Activated gamma-delta T cell treated with anti-CD3 and anti-CD28 coated beads, Interleukin-2, amount 50 U/mL, for 16 hours (primary cell): ENCODE data around the gene PLCL2.

Experiments used
- DNase-seq: peaks from one replicate; pipeline ENCODE4 v3.0.0-alpha.2; 2020; ENCODE audit warnings: low read depth

The PLCL2 gene

DNA sequence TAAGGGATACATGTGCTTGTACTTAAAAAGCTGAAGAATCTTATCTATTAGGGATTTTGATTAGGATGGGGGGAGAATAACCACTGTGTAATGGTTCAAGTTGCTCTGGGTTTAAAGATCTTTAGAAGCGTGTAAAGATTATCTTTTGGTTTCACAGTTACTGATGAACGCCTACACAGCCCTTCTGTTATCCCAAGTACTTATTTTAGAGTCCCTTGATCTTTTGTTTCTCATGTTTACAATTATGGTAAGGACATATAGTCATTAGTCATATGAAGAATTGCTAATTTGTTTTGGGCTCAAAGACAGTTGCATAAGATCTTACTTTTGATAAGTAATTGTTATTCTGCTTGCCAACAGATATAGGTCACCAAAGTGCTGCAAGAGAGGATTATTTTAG is 160.1 kb downstream of the PLCL2 start:
- no peak for DNase-seq

- DNase-seq: no peak
These were observed 160.9 kb downstream of the PLCL2 start for GRCh38 chr3:17045705-17046104.

- no peak for DNase-seq
These were observed 161.9 kb downstream of the PLCL2 start for GRCh38 chr3:17046623-17047022.

DNA sequence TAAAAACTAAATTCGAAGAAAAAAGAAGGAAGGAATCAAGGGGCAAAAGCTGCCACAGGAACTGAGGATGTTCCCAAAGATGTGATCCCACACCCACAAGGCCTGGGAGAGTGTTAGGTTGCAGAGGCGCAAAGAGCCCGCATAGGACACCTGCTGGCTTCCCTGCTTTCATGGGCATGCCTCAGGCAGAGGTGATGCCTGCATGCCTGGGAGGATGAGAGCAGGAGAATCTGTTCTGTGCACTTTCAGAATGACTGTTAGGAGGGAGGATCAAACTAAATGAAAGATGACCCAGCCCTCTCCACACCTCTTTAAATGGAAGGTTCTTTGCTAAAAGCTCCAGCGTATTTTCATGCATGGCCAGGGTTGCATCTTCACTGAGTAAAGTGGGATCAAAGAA is 162.4 kb downstream of the PLCL2 start:
- DNase-seq: no peak

- no peak for DNase-seq
These were observed 163.1 kb downstream of the PLCL2 start for GRCh38 chr3:17047894-17048293.

- no peak for DNase-seq
These were observed 165.3 kb downstream of the PLCL2 start for GRCh38 chr3:17050071-17050470.

GRCh38 chr3:17050506-17050905 is 165.8 kb downstream of the PLCL2 start:
- no peak for DNase-seq

DNA sequence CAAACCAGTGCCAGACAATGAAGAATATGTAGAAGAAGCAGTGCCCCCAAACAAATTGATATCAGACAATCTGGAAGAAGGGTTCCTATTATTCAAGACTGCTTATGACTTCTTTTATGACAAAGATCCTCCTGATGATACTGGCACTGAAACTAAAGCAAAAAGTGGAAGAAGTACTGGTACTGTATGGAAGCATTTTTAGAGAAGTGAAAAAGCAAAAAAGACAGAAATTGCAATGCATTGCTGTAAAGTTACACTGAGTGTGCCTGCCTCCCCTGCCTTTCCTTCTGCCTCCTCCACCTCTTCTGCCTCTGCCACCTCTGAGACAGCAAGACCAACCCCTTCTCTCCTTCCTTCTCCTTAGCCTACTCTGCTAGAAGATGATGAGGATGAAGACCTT is 167.6 kb downstream of the PLCL2 start:
- DNase-seq: no peak

DNA sequence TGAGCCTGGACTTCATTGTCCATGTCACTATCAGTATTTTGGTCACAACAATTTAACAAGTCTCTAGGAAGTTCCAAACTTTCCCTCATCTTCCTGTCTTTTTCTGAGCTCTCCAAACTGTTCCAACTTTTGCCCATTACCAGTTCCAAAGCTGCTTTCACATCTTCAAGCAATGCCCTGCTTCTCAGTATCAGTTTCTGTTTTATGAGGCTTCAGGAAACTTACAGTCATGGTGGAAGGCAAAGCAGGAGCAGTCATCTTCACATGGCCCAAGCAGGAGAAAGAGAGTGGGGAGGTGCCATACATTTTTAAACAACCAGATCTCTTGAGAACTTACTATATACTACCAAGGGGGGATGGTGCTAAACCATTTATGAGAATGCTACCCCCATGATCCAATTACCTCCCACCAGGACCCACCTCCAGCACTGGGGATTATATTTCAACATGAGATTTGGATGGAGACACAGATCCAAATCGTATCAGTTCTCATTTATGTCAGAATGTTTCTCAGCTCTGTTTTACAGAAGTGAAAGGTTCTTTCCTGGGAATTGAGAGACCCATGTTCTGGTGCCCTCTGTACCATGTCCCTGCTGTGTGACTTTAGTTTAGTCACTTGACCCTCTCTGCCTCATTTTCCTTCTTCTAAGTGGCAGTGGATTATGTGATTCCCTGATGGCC is 169.7 kb downstream of the PLCL2 start:
- DNase-seq: no peak

- DNase-seq: no peak
These were observed 170.2 kb downstream of the PLCL2 start for GRCh38 chr3:17054982-17055343.

- DNase-seq: no peak
These were observed 170.9 kb downstream of the PLCL2 start for GRCh38 chr3:17055374-17056276.

- no peak for DNase-seq
These were observed 172.6 kb downstream of the PLCL2 start for GRCh38 chr3:17057321-17057720.

DNA sequence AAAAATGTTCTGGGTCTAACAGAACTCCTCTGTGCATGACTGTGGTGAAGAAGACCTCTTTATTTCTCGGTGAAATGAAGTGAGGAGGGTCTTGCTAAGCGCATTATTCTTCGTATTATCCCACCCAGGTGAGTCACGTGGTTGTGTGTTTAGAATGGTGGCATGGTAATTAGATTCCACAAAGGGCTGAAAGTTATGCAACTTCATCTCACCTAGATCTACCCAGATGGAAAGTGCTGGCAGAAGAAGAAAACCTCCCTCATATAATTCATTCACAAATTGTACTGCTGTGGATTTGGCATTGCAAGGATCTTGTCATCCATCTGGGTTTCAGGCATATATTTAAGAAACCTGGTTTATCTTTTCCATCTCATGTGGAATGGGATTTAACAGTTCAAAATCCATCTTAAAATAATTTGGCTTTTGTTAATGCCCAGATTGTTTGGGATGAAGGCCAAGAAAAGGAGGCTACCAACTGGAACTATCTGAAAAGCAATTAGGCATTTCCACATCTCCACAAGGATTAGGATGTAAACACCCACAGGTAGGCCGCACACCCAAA is 175.3 kb downstream of the PLCL2 start:
- DNase-seq: no peak

DNA sequence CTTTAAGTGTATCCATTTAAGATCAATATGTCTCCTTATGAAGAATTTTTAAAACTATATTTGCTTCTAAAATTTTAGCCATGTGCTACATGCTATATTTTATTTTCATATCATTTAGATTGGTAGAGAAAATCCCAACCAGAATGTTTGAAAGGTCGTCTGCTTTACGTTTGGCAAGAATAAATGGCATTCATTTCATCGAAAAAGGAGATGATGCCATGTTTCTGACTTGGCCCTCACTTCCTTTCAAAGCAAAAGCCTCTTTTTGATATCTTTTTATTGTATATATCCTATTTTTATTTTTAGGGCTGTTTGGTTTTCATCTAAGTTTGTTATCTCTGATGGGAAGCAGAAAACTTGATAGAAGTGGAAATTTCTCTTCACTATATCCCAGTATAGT is 176.2 kb downstream of the PLCL2 start:
- DNase-seq: no peak

- DNase-seq: no peak
These were observed 178.0 kb downstream of the PLCL2 start for GRCh38 chr3:17062736-17063135.

DNA sequence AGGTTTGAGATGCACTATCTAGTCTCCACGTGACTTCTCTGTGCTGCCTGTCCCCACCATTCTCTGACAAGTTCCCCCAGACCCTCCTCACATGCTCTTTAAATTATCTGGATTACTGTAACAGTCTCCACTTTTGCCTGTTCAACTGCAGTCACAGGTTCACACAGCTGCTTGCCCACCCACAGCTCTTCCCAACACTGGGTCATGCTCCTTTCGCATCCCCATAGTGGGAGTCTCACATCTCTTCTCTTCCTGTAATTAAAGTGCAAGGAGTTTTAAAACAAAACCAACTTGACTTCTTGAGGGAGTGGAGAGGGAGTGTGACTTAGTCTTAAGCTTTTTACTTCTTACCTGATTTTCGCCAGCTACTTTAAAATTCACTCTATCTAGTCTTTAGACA is 178.8 kb downstream of the PLCL2 start:
- DNase-seq: no peak

GRCh38 chr3:17065315-17065714 is 180.6 kb downstream of the PLCL2 start:
- no peak for DNase-seq

DNA sequence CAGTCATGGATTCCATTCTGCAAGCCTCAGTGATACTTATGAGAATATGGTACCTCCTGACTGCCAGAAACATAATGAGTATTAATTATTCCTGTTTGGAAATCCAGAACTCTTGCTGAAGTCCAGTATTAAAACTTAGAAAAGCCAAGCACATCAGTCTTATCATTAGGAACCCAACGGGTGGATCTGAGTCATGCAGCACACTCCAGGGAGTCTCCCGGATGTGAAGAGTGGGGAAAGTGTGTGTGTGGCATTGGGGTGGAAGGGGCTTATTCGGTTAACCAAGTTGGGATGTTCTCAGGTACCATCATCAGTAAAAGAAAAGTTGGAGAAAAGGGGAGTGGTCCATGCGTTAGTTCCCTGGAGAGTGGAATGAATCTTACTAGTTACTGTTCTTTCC is 181.1 kb downstream of the PLCL2 start:
- no peak for DNase-seq

DNA sequence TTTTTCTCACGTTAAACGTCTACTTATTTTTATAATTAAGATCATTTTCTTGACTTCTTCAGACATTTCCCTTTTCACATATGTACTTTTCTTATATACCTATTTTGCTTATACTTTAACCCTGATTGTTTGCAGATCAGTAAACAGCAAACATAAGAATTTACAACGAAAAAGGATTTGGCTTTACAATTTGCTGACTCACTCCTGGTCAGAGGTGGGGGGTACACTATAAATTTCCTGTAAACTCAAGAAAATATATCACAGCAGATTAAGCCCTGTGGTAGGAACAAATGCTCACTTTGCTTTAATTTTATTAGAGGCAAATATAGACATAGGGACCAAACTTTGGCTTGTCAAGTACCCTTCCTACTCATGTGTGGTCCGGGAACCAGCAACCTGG is 185.0 kb downstream of the PLCL2 start:
- DNase-seq: no peak

DNA sequence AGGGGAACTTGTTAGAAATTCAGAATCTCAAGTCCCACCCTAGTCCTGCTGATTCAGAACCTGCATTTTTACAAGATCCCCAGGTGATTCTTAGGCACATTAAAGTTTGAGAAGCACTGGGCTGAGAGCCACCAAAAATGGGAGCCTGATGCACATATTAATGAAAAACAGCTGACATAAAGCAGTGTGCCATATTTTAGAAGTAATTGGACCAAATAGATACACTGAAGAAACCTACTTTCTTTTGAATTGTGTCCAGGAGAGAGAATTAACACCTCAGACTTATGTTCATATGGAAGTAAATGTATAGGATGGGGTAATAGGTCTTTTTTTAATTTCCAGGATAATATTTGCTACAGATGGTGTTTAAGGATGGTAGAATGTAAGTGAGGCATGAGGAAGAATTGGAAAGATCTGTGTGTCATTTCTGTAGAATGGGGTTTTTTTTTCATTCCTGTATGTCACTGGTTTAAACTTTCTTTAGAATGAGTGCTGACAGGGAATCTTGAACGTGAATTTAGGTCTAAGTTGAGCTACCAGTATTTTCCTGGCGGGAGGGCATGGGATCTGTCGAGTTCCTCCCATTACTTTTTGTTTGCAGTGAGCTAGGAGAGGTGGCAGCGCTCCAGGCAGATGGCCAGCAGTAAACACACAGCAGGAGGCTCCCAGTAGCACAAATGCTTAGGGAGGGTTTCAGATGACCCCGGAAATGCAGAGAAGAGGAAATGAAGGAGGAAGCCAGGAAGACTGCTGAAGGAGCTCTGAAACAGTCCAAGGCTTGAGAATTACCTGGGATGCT is 185.6 kb downstream of the PLCL2 start:
- DNase-seq: no peak

- no peak for DNase-seq
These were observed 189.8 kb downstream of the PLCL2 start for GRCh38 chr3:17074559-17074958.

- no peak for DNase-seq
These were observed 190.6 kb downstream of the PLCL2 start for GRCh38 chr3:17075358-17075757.
